Caco-2 (cell line): Measurements from ENCODE around the gene RBKS. TPM values are rescaled to one million over a fixed set of nuclear protein-coding genes. Genes with fewer than 3 reads are reported as not detected.

ENCODE experiments used
- BruUV-seq: library from RNA; stranded (reverse); fragments of 400-500 nt; replicated peaks from 2 replicates; lab custom pipeline; 2021; lab: Mats Ljungman, UMichigan
- CTCF ChIA-PET: fragments of 300-600 bp; sonication (Branson Sonifier 250); formaldehyde crosslinking; loops from one replicate; lab custom pipeline; 2022; ENCODE audit warnings: antibody characterized with exemption; lab: Charles Lee
- POLR2A ChIA-PET: fragments of 300-600 bp; sonication (Branson Sonifier 250); formaldehyde crosslinking; loops from one replicate; lab custom pipeline; 2022; ENCODE audit warnings: antibody characterized with exemption; lab: Charles Lee
- DNase-seq, 2 experiments: peaks; one replicate each; pipeline versions ENCODE4 v3.0.0 to v3.0.0-alpha.2; 2020 to 2022
- H3K27me3 ChIP-seq: replicated peaks from 2 replicates; pipeline ENCODE4 v1.6.0; 2011; ENCODE audit warnings: low read length; ENCODE audit not compliant: control insufficient read depth, insufficient read depth
- H3K36me3 ChIP-seq: 2 replicates; pipeline ENCODE4 v1.5.1; 2011; ENCODE audit warnings: low read length; ENCODE audit not compliant: control insufficient read depth, insufficient read depth
- H3K4me1 ChIP-seq: fragments of 250-450 bp; sonication (Bioruptor Pico); 2 replicates; pipeline ENCODE4 v1.5.1; 2020; ENCODE audit warnings: mild to moderate bottlenecking
- H3K4me3 ChIP-seq: 2 replicates; pipeline ENCODE4 v1.5.1; 2011; ENCODE audit warnings: low read depth, mild to moderate bottlenecking, control low read depth, low read length
- H3K9me3 ChIP-seq: fragments of 250-450 bp; sonication (Bioruptor Pico); 2 replicates; pipeline ENCODE4 v1.5.1; 2020; ENCODE audit warnings: mild to moderate bottlenecking, moderate library complexity
- H3K27ac Mint-ChIP-seq: one replicate; pipeline ENCODE4 v1.8.0; 2022; ENCODE audit warnings: mixed read lengths; ENCODE audit not compliant: unreplicated experiment
- H3K27me3 Mint-ChIP-seq: one replicate; pipeline ENCODE4 v1.8.0; 2022; ENCODE audit warnings: mixed read lengths; ENCODE audit not compliant: insufficient read depth, unreplicated experiment
- H3K36me3 Mint-ChIP-seq: one replicate; pipeline ENCODE4 v1.8.0; 2022; ENCODE audit warnings: mild to moderate bottlenecking, mixed read lengths; ENCODE audit not compliant: insufficient read depth, unreplicated experiment
- H3K4me1 Mint-ChIP-seq: one replicate; pipeline ENCODE4 v1.8.0; 2022; ENCODE audit warnings: low read depth, mixed read lengths; ENCODE audit not compliant: unreplicated experiment
- H3K4me3 Mint-ChIP-seq: one replicate; pipeline ENCODE4 v1.8.0; 2022; ENCODE audit warnings: mild to moderate bottlenecking, moderate library complexity, mixed read lengths; ENCODE audit not compliant: unreplicated experiment
- H3K9me3 Mint-ChIP-seq: one replicate; pipeline ENCODE4 v1.8.0; 2022; ENCODE audit warnings: mixed read lengths; ENCODE audit not compliant: unreplicated experiment
- intact Hi-C: fragments of 100-400 bp; cut with micrococcal nuclease; formaldehyde crosslinking; loops from one replicate; pipeline ENCODE4 v1.10.0; 2022; ENCODE audit not compliant: unreplicated experiment
- total RNA-seq: library from RNA; stranded (reverse); gene quantifications from 2 replicates; pipeline ENCODE4 v1.2.3, GENCODE V29; 2022
- TF ChIP-seq, protein P1 (sequence below), 2 experiments: fragments of 200-600 bp in 1 of 2; IDR thresholded peaks; 1 replicate in 1 of 2; 2 replicates in 1 of 2; pipeline versions ENCODE4 v1.5.1 to v1.8.0; 2011 to 2022; ENCODE audit warnings: antibody characterized with exemption in 1 of 2, control low read depth in 1 of 2, inconsistent platforms in 1 of 2, low read depth in 1 of 2, low read length in 1 of 2, mild to moderate bottlenecking in 1 of 2, moderate library complexity in 1 of 2; ENCODE audit not compliant: insufficient read depth in 1 of 2, severe bottlenecking in 1 of 2, unreplicated experiment in 1 of 2

The RBKS gene
- total RNA-seq, 1 experiment from 2014 or later = 7.4 TPM

DNA sequence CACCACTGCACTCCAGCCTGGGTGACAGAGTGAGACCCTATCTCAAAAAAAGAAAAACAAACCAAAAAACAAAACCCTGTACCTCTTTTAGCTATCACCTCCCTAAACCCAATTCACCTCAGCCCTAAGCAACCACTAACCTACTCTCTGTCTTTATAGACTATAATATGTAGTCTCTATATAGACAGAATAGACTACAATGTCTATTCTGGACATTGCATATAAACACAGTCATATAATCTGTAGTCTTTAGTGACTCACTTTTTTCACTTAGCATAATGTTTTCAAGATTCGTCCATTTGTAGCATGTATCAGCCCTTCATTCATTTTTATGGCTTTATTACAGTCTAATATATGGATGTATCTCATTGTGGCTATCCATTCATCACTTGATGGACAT is 155.9 kb downstream of the RBKS start:
- BruUV-seq = no TSS peak
- Mint-ChIP-seq H3K27ac (no peak overlapping the region), H3K4me1 (peaks cover 33% of the 10 kb centered on the region), H3K36me3 (no peaks in the 10 kb centered on the region), H3K9me3 (no peaks in the 10 kb centered on the region), H3K27me3 (no peaks in the 10 kb centered on the region), H3K4me3 (no peak overlapping the region)
- Histone ChIP-seq H3K27me3 (no peaks in the 10 kb centered on the region), H3K36me3 (no peaks in the 10 kb centered on the region), H3K4me3 (no peak overlapping the region), H3K4me1 (peaks cover 31% of the 10 kb centered on the region), H3K9me3 (no peaks in the 10 kb centered on the region)
- intact Hi-C loops = no loop called here
- TF ChIP-seq, protein P1, sequence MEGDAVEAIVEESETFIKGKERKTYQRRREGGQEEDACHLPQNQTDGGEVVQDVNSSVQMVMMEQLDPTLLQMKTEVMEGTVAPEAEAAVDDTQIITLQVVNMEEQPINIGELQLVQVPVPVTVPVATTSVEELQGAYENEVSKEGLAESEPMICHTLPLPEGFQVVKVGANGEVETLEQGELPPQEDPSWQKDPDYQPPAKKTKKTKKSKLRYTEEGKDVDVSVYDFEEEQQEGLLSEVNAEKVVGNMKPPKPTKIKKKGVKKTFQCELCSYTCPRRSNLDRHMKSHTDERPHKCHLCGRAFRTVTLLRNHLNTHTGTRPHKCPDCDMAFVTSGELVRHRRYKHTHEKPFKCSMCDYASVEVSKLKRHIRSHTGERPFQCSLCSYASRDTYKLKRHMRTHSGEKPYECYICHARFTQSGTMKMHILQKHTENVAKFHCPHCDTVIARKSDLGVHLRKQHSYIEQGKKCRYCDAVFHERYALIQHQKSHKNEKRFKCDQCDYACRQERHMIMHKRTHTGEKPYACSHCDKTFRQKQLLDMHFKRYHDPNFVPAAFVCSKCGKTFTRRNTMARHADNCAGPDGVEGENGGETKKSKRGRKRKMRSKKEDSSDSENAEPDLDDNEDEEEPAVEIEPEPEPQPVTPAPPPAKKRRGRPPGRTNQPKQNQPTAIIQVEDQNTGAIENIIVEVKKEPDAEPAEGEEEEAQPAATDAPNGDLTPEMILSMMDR (IDR thresholded peaks at IDR 0.05; ENCODE audit: insufficient read depth in 1 of 2, low read depth in 1 of 2, low read length in 1 of 2, severe bottlenecking in 1 of 2, unreplicated experiment in 1 of 2) = no peak
- ChIA-PET POLR2A (no interaction called here), CTCF (no interaction called here)
- no peak for DNase-seq

Other genes starting within 250 kb of the RBKS start
- 42.4 and 43.5 TPM in 2 replicates for gene SUPT7L, start 226.8 kb downstream of the RBKS start, total RNA-seq
- 33.8 and 34.3 TPM in 2 replicates for gene SLC4A1AP, start 226.5 kb downstream of the RBKS start, total RNA-seq
- gene MRPL33, start 118.7 kb downstream of the RBKS start, total RNA-seq = 84.9 and 89.5 TPM in 2 replicates
- gene BABAM2, start 342 bp upstream of the RBKS start, total RNA-seq = 50.7 and 57.3 TPM in 2 replicates